Measurements from ENCODE around the gene STC2.

Gene STC2

DNA sequence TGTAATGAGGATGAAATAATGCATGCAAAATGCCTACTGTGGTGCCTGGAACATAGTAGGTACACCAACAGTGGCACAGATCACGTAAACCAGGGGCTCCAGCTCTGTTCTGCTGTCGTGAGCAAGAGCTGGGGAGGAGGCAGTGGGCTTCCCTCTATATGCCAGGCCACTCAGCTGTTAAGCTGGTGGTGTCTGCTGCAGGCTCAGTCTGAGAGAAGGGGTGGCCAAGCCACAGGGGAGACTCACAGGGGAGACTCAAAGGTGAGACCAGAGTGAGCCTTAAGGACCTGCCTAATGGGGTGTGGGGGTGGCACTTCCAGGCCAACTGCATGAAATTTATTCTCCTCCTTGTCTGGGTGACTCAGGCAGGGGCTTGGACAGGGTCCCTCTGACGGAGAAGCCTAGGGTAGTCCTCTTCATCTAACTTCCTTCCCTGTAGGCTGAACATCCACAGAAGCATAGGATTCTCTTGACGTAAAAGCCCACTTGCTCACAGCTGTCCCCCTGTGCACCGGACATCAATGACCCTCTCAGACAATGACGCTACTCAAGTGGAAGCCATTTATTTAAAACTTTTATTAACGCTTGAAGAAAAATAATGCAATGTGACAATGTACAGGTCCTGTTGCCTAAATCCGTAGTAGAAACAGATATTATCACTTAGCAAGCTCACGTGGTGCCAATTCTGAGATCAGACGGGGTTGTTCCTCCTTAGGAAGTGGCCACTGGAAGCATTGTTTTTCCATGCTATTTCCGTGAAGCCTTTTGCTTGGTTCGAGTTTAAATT, 13.9 kb downstream of the STC2 start:
- DNase-seq (ENCODE audit: low spot score): no peak

GRCh38 chr5:173313351-173313801, 14.8 kb downstream of the STC2 start:
- DNase-seq (ENCODE audit: low spot score): no peak

GRCh38 chr5:173312821-173313220, 15.4 kb downstream of the STC2 start:
- DNase-seq (ENCODE audit: low spot score): no peak

- DNase-seq (ENCODE audit: low spot score): no peak
Observed at GRCh38 chr5:173311818-173312585, 16.2 kb downstream of the STC2 start.

DNA sequence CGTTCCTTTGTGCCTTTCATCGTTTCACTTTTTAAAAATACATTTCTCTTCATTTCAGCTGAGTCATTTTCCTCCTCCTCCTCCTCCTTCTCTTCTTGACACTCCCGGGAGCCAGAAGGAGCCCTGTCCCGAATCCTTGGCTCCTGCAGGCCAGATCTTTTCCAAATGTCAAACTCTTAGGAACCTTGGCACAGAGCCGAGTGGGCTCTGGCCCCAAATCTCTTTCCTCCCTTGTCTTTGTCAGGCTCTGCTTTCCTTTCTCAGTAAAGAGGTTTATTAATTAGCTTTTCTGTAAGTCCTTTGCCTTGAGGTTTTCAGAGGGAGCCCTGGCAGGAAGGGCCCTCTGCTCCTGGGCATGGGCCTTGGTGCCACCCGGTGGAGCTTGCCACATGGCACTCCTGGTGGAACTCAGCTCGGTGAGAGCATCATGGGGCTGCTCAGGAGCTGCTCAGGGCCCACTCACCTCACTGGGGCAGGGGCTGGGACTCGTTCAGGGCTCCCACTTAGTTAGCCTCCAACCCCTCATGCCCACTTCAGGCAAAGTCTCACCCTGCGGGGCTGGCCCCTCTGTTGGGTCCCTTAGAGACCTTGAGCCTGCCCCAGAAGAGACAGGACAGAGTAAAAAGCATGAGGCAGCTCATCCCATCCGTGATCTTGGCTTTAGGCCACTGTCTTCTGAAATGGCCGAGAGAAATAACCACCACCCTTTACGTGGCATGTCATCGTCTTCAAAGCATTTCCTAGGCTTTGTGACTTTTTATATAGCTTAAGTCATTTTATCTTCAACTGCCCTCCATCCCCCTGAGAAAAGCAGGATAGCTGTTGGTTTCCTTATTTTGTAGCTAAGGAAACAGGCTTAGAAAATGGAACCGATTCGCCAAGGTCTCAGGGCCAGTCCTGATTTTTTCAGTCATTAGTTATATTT, 17.1 kb downstream of the STC2 start:
- DNase-seq (ENCODE audit: low spot score): no peak

DNA sequence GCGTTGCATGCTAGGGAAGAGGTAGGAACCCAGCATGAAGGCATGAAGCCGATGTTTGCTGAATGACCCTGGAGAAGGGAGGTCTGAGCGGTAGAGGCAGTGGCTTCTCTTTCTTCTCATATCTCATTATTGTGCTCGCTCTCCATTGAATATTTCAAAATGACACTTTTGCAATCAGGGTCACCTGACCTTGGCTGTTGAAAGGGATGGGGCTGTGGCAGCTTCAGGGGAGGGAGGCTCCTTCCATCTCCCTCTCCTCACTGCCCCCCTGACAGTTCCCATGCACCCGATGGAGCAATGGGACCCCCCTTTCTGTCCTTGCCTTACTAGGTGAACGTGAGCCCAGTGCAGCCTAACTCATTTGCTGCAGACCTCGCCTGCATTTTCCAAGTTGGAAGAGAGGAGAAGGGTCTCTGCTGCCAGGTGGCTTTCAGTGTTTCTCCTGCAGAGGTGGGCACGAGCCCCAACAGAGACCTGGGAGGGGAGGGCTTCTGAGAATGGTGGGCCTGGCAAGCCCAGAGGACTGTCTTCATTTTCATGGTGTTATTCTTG, 17.9 kb downstream of the STC2 start:
- no peak for DNase-seq (ENCODE audit: low spot score)

DNA sequence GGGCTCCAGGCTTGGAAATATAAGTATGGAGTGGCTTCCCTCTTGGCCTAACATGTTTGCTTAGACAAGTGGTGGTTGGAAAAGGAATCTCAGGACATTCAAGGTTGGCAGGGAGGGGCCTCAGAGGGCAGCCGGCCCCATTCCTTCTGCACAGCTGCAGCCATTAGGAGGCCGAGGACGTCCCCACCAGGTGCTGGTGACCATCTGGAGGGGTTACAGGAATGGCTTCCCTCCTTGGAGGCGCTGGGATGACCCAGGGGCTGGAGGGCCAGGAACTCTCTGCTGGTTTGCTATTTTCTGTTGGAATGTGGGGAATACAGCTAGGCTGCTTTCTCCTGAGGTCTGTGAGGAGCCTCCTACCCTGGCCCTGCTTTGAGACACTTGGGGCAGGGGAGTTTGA, 18.5 kb downstream of the STC2 start:
- no peak for DNase-seq (ENCODE audit: low spot score)

DNA sequence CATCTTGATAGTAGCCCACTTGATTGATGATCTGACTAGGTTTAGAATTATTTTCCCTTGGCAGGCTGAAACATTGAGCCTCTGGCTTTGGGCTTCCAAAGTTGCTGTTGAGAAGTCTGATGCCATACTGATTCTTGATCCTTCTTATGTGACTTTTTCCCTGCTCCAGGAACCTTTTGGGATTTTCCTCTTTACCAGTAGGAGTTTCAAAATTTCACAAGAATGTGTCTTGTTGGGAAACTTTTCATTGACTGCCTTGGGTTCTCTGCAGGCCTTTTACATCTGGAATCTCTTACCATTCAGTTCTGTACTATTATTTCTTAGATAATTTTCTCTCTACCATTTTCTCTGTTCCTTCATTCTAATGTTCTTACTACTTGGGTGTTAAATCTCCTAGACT, 20.0 kb downstream of the STC2 start:
- no peak for DNase-seq (ENCODE audit: low spot score)

- no peak for DNase-seq (ENCODE audit: low spot score)
Observed at GRCh38 chr5:173307695-173308094, 20.5 kb downstream of the STC2 start.

GRCh38 chr5:173306695-173307094, 21.5 kb downstream of the STC2 start:
- DNase-seq (ENCODE audit: low spot score): no peak

- no peak for DNase-seq (ENCODE audit: low spot score)
Observed at GRCh38 chr5:173304591-173304988, 23.6 kb downstream of the STC2 start.

DNA sequence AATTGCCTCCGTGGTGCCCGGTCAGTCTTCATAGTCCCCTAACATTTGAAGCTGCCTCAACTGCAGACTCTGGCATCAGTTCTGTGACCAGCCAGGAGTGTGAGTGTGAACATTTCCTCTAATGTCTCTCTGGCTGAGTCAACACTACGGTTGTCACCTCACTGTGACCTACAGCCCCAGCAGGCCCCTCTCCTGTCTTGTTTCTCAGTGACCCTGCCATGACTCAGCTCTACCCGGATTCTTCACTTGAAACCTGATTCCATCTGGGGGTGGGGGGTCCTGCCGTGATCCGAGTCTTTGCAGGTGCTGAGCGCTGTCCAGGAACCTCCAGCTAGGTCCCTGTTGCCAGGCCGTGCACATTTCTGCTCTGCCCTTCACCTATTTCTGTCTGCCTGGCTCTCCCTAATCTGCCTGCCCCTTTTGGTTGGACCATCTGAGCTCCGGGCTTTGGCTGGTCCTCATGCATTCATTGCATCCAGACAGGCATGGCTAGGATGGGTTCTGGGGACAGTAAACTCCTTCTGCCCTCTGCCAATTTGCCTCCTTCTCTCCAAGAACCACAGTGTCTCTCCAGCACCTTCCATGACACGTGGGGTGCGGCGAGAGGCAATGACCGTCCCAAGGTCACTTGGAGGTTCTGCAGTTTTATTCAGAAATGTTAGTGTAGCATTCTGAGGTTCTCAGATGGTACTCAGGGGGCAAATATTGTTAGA, 24.2 kb downstream of the STC2 start:
- no peak for DNase-seq (ENCODE audit: low spot score)

DNA sequence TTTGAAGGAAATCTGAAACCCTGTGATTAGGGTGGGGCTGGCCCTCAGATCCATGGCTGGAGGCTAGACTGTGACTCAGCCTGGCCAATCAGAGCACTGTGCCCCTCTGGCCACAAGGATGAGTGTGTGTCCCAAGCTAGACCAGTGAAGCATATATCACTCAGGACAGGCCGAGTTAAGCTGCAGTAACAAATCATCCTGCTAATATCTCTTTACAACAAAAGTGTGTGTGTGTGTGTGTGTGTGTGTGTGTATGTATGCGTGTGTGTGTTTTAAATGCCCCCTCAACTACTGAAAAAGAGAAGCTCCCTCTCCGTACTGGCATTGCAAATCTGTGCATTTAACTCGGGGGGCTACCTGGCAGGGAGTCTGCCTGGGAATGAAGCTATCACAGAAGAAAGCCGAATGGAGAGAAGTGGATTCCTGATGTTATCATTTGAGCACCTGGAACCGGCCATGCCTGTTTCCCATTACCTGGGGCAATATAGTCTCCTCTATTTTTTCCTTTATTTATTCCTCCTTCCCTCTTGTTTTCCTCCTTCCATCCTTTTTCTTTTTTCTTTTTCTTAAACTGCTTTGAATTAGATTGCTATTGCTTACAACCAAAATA, 25.6 kb downstream of the STC2 start:
- DNase-seq (ENCODE audit: low spot score): no peak

- DNase-seq (ENCODE audit: low spot score): no peak
Observed at GRCh38 chr5:173301695-173302545, 26.3 kb downstream of the STC2 start.

GRCh38 chr5:173300389-173301047, 27.7 kb downstream of the STC2 start:
- DNase-seq (ENCODE audit: low spot score): no peak

- DNase-seq (ENCODE audit: low spot score): no peak
Observed at GRCh38 chr5:173299820-173300219, 28.4 kb downstream of the STC2 start.

DNA sequence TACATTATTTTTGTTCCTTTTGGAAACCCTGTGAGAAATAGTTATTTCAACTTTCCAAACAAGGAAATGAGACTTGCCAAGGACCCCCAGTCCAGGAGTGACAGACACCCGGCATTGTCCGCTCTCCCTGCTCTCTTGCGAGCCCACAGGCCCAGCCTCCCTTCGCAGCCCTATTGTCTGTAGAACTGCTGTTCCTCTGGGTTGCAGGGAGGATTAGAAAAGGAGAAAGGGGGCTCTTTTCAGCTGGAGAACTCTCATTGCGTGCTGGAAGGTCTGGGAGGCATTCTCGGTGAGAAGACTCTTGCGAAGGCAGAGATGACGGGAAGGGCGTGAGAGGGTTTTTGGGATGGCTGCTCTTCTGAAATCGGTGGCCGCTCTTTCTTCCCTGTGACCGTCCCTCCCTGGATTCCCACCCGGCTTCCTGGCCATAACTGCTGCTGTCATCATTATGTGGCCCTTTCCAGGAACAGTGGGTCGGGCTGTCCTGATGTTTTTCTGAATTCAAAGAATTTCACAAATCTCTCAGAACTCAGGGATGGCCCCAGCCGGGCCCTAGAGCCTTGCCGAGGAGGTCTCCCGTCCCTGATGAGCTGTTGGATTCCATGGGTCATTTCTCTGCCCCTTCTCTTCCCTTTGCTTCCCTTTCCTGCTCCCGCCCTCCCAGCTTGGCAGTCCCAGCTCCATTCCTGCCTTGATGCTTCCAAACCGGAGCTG, 29.8 kb downstream of the STC2 start:
- DNase-seq (ENCODE audit: low spot score): no peak

- no peak for DNase-seq (ENCODE audit: low spot score)
Observed at GRCh38 chr5:173297813-173298212, 30.4 kb downstream of the STC2 start.

Measured in CD4-positive, alpha-beta T cell treated with Interleukin-6 at 100 ng/mL for 8 hours (primary cell).